Panc1 (cell line): ENCODE results near the gene RFTN1. TPM values are rescaled to one million over a fixed set of nuclear protein-coding genes. Genes with fewer than 3 reads are reported as not detected.

Experiments
- ATAC-seq: fragments of 200-7000 bp; cut with Tn5 transposase; 2 replicates; pipeline ENCODE4 v1.9.1; 2020; ENCODE audit warnings: mild to moderate bottlenecking, moderate library complexity
- BruUV-seq: library from RNA; stranded (reverse); fragments of 400-500 nt; replicated peaks from 2 replicates; lab custom pipeline; 2021; lab: Mats Ljungman, UMichigan
- CTCF ChIA-PET: fragments of 300-600 bp; sonication (Branson Sonifier 250); formaldehyde crosslinking; loops from one replicate; lab custom pipeline; 2022; ENCODE audit warnings: antibody characterized with exemption; lab: Charles Lee
- POLR2A ChIA-PET: fragments of 300-600 bp; sonication (Branson Sonifier 250); formaldehyde crosslinking; loops from one replicate; lab custom pipeline; 2022; ENCODE audit warnings: antibody characterized with exemption; lab: Charles Lee
- DNase-seq: peaks from one replicate; pipeline ENCODE4 v3.0.0-alpha.2; 2010; ENCODE audit warnings: low read depth, low spot score
- H3K27ac ChIP-seq: 2 replicates; pipeline ENCODE4 v1.5.1; 2011; ENCODE audit warnings: mild to moderate bottlenecking, low read length, inconsistent platforms
- H3K27me3 ChIP-seq: fragments of 200-500 bp; sonication (Bioruptor generic); 2 replicates; pipeline ENCODE4 v1.6.0; 2014; ENCODE audit warnings: low read length, inconsistent platforms; ENCODE audit not compliant: control insufficient read depth, insufficient read depth
- H3K36me3 ChIP-seq: fragments of 200-500 bp; sonication (Bioruptor generic); 2 replicates; pipeline ENCODE4 v1.5.1; 2014; ENCODE audit warnings: inconsistent platforms, mild to moderate bottlenecking, low read length, moderate library complexity; ENCODE audit not compliant: control insufficient read depth, insufficient read depth
- H3K4me1 ChIP-seq: 2 replicates; pipeline ENCODE4 v1.5.1; 2011; ENCODE audit warnings: inconsistent platforms, mild to moderate bottlenecking, low read length, moderate library complexity; ENCODE audit not compliant: control insufficient read depth, insufficient read depth
- H3K4me3 ChIP-seq, 2 experiments: 2 replicates each; pipeline ENCODE4 v1.5.1; 2011 to 2012; ENCODE audit warnings: low read depth in 2 of 2, low read length in 2 of 2, mild to moderate bottlenecking in 2 of 2, inconsistent platforms in 1 of 2, moderate library complexity in 1 of 2
- H3K9me3 ChIP-seq: fragments of 200-500 bp; sonication (Bioruptor generic); 2 replicates; pipeline ENCODE4 v1.5.1; 2014; ENCODE audit warnings: low read depth, mild to moderate bottlenecking, inconsistent platforms, low read length, moderate library complexity; ENCODE audit not compliant: control insufficient read depth, insufficient read depth
- POLR2AphosphoS5 ChIP-seq: IDR thresholded peaks from 2 replicates; pipeline ENCODE4 v1.6.1; 2012; ENCODE audit warnings: mild to moderate bottlenecking, low read depth, low read length, moderate library complexity
- SIN3A ChIP-seq: IDR thresholded peaks from 2 replicates; pipeline ENCODE4 v1.6.1; 2012; ENCODE audit warnings: low read depth, mild to moderate bottlenecking, low read length, moderate library complexity, borderline replicate concordance; ENCODE audit not compliant: insufficient read depth
- TCF7L2 ChIP-seq: IDR thresholded peaks from 2 replicates; pipeline ENCODE4 v1.6.1; 2011; ENCODE audit warnings: mild to moderate bottlenecking, low read depth, low read length, inconsistent platforms
- in situ Hi-C: cut with HindIII; loops from 2 replicates; pipeline ENCODE4 v1.10.0; 2016; ENCODE audit warnings: low sequenced_read_pairs, low pct_unique_long_range_greater_than_20kb
- intact Hi-C: fragments of 100-400 bp; cut with micrococcal nuclease; formaldehyde crosslinking; loops from one replicate; pipeline ENCODE4 v1.10.0; 2022; ENCODE audit not compliant: unreplicated experiment
- total RNA-seq: library from RNA; stranded (reverse); gene quantifications from one replicate; pipeline ENCODE4 v1.2.1, GENCODE V29; 2021; ENCODE audit not compliant: unreplicated experiment
- TF ChIP-seq, protein P1 (sequence below), 2 experiments: IDR thresholded peaks; 2 replicates each; pipeline ENCODE4 v1.6.1; 2011 to 2012; ENCODE audit warnings: low read depth in 2 of 2, control low read depth in 1 of 2, low read length in 1 of 2, mild to moderate bottlenecking in 1 of 2, moderate library complexity in 1 of 2; ENCODE audit not compliant: insufficient read depth in 1 of 2
- TF ChIP-seq, protein P2 (sequence below): fragments of 450-650 bp; IDR thresholded peaks from 2 replicates; pipeline ENCODE4 v1.5.1; 2017; ENCODE audit warnings: mild to moderate bottlenecking

Gene RFTN1
- total RNA-seq, 1 experiment from 2014 or later = 0.90 TPM

DNA sequence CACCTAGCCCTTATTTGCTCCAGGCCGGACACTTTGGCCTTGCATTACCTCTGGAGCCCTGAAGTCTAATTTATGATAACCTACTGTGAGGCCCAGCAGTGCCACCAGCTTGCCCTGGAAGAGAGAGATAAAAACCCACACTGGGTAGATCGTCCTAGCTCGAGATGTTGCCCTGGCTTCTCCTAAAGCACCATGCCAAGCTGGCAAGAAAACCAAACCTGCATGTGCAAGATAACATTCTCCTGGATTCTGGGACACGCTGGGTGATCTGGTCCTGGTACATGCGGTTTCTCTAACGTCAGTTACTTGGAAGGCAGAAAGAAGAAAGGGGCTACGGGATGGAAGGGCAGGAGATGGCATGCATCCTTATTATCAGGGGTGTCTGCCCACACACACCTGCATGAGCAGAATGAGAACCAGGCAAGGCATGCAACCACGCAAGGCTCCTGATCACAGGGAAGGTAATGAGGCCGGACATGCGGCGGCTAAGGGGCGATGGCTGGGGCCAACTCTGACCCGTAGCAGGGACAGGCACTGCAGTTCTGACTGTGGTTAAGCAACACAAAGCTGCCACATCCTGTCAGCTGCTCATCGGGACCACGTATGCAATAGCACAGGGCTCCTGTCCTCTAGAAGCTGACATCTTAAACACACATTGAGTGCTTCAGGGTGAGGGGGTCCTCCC is 175.5 kb downstream of the RFTN1 start:
- ChIA-PET POLR2A (no interaction called here), CTCF (no interaction called here)
- H3K36me3 ChIP-seq = no peaks in the 10 kb centered on the region
- no peak overlapping the region for H3K27ac ChIP-seq
- TF ChIP-seq SIN3A (no peak), POLR2AphosphoS5 (no peak), TCF7L2 (no peak)
- TF ChIP-seq, protein P1, sequence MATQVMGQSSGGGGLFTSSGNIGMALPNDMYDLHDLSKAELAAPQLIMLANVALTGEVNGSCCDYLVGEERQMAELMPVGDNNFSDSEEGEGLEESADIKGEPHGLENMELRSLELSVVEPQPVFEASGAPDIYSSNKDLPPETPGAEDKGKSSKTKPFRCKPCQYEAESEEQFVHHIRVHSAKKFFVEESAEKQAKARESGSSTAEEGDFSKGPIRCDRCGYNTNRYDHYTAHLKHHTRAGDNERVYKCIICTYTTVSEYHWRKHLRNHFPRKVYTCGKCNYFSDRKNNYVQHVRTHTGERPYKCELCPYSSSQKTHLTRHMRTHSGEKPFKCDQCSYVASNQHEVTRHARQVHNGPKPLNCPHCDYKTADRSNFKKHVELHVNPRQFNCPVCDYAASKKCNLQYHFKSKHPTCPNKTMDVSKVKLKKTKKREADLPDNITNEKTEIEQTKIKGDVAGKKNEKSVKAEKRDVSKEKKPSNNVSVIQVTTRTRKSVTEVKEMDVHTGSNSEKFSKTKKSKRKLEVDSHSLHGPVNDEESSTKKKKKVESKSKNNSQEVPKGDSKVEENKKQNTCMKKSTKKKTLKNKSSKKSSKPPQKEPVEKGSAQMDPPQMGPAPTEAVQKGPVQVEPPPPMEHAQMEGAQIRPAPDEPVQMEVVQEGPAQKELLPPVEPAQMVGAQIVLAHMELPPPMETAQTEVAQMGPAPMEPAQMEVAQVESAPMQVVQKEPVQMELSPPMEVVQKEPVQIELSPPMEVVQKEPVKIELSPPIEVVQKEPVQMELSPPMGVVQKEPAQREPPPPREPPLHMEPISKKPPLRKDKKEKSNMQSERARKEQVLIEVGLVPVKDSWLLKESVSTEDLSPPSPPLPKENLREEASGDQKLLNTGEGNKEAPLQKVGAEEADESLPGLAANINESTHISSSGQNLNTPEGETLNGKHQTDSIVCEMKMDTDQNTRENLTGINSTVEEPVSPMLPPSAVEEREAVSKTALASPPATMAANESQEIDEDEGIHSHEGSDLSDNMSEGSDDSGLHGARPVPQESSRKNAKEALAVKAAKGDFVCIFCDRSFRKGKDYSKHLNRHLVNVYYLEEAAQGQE (IDR thresholded peaks at IDR 0.05; ENCODE audit: insufficient read depth in 1 of 2, low read depth in 2 of 2, low read length in 1 of 2) = no peak
- TF ChIP-seq, protein P2, sequence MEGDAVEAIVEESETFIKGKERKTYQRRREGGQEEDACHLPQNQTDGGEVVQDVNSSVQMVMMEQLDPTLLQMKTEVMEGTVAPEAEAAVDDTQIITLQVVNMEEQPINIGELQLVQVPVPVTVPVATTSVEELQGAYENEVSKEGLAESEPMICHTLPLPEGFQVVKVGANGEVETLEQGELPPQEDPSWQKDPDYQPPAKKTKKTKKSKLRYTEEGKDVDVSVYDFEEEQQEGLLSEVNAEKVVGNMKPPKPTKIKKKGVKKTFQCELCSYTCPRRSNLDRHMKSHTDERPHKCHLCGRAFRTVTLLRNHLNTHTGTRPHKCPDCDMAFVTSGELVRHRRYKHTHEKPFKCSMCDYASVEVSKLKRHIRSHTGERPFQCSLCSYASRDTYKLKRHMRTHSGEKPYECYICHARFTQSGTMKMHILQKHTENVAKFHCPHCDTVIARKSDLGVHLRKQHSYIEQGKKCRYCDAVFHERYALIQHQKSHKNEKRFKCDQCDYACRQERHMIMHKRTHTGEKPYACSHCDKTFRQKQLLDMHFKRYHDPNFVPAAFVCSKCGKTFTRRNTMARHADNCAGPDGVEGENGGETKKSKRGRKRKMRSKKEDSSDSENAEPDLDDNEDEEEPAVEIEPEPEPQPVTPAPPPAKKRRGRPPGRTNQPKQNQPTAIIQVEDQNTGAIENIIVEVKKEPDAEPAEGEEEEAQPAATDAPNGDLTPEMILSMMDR = no peak
- DNase-seq (no peak), ATAC-seq (no peak)
- H3K9me3 ChIP-seq = no peaks in the 10 kb centered on the region
- H3K27me3 ChIP-seq = no peaks in the 10 kb centered on the region
- intact Hi-C loops = no loop called here
- no peak overlapping the region for H3K4me3 ChIP-seq
- no peaks in the 10 kb centered on the region for H3K4me1 ChIP-seq
- BruUV-seq = no TSS peak
- in situ Hi-C loops = no loop called here

DNA sequence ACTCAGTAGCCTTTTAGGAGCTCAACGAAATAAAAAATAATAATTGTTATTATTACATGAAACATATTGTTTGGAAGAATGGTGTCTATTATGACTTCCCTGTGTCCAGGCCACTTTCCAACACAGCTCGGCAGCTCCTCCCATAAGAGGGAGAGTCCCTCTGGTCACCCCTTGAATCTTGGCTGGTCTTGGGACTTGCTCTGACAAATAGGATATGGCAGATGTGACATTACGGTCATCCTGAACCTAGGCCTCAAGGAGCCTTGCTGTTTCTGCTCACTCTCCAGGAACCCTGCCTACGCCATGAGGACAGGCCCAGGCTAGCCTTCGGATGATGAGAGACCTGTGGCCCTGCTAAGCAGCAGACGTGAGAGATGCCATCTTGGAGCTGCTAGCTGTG is 176.7 kb downstream of the RFTN1 start:
- no peak overlapping the region for H3K4me3 ChIP-seq
- POLR2A ChIA-PET = no interaction called here
- DNase-seq (no peak), ATAC-seq (no peak)
- in situ Hi-C loops (no loop called here), intact Hi-C loops (no loop called here)
- H3K27me3 ChIP-seq = no peaks in the 10 kb centered on the region
- no peaks in the 10 kb centered on the region for H3K36me3 ChIP-seq
- H3K27ac ChIP-seq = no peak overlapping the region
- H3K4me1 ChIP-seq = no peaks in the 10 kb centered on the region
- no TSS peak for BruUV-seq
- TF ChIP-seq, protein P1 (IDR thresholded peaks at IDR 0.05; ENCODE audit: insufficient read depth in 1 of 2, low read depth in 2 of 2, low read length in 1 of 2) = no peak
- TF ChIP-seq POLR2AphosphoS5 (no peak), TCF7L2 (no peak), SIN3A (no peak)
- TF ChIP-seq, protein P2 = no peak
- H3K9me3 ChIP-seq = no peaks in the 10 kb centered on the region
- CTCF ChIA-PET = no interaction called here
